Measurements from ENCODE around the gene FTSJ1.

Gene FTSJ1

DNA sequence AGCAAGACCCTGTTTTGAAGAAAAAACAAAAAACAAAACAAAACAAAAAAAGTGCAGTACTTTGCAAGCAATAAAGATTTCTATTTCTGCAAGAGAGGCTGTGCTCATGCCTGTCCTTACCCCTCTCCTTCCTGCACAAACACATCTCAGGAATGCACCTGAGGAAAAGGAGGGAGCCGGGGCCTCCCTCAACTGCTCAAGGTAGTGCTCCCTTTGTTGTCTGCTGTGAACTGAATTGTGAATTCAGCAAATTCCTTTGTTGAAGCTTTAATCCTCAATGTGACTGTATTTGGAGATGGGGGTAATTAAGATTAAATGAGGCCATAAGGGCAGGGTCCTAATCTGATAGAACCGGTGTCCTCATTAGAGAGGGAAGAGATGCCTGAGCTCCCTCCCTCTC, 13.9 kb downstream of the FTSJ1 start:
- DNase-seq (ENCODE audit: low read depth): no peak
- no peak overlapping the region for H3K4me3 ChIP-seq (ENCODE audit: low read depth, low read length)

DNA sequence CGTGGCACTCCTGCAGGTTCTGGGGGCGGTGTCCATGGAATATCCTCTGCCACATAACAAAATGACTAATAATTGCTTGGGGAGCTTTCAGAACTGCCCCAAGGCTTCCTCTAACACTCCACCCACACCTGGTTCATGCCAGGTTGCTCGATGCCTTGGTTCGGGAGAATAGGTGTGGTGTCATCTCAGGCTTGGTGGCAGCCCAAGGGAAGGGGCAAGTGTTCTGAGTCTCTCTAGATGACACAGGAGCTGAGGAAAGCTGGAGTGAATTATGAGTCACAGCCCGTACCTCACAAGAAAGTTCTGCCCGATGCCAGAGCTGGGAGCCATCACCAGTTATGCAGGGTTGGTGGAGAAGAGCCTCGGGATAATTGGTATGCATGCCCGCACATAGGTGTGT, 14.7 kb downstream of the FTSJ1 start:
- H3K4me3 ChIP-seq (ENCODE audit: low read depth, low read length): no peak overlapping the region
- DNase-seq (ENCODE audit: low read depth): no peak

DNA sequence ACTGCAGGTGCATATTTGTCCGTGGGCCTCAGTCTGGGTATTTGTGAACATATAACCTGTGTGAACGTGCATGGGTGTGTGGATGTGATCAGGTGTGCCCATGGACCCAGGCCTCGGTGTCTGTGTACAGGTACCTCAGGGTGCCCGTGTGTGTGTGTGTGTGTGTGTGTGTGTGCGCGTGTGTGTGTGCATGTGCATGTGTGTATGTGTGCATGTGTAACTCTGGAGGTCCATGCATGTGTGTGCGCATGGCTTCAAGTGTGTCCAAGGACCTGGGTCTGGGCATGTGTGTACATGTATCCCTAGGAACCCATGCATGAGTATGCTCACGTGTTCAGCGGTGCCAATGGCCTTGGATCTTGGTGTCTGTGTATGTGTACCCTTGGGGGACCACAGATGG, 15.8 kb downstream of the FTSJ1 start:
- DNase-seq (ENCODE audit: low read depth): no peak
- no peak overlapping the region for H3K4me3 ChIP-seq (ENCODE audit: low read depth, low read length)

DNA sequence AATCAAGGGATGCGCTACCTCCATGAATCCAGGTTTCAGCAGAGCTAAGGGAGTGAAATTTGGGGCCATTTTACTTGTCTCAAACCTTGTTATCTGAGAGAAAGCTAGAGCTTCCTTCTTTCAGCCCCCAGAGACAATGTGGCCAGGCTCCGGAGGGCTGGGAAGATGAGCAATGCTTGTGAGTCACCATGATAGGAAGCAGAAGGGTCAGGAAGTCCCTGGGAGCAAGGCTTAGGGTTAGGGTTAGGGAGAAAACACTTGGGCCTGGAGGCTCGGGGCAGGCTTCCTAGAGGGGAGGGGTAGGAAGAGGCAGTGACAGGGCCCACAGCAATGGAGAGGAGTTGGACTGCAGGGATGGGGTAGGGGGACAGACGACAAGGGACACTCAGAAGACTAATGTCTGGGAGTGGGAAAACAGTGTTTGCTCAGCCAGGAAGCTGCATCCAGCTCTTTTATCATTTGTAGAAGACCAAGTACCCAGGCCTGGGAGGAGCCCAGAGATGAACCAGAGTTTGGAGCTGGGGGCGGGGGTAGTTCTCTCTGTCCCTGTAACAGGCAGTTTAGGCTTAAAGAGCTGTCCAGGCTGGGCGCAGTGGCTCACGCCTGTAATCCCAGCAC, 16.4 kb downstream of the FTSJ1 start:
- H3K4me3 ChIP-seq (ENCODE audit: low read depth, low read length): no peak overlapping the region
- peak; percentile 22 for DNase-seq (ENCODE audit: low read depth)

DNA sequence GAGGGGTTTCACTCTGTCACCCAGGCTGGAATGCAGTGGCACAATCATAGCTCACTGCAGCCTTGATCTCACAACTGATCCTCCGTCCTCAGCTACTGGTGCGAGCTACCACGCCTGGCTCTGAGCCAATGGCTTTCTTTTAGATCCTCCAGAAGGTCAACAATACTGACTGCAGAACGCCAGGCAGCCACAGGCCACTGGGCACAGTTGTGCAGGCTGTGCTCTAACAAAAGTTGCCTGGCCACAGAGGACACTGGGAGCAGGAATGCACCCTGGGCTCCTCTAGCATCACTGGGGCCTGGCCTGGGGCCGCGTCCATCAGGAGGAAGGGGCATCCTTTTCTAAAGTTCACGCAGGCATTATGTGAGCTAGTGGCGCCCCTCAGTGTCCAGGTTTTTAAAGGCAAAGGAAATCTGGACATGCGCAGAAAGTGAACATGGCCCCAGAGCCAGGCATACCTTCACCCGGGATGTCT, 17.9 kb downstream of the FTSJ1 start:
- DNase-seq (ENCODE audit: low read depth): no peak
- H3K4me3 ChIP-seq (ENCODE audit: low read depth, low read length): no peak overlapping the region

DNA sequence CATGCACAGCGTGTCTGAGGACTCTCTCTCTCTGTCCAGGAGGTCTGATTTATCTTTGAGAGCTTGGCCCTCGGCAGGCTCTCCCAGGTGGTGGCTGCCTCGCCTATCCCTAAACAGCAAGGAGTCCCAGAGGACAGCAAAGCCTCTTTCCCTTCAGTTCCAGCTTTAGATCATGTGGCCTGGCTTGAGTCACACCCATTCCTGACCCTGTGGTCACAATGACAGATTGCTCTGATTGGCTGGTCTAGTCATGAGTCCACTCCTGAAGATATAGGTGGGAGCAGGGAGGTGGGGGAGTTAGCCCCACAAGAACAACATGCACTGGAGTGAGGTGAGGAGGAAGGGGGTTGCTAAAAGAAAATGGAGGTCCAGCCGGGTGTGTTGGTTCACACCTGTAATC, 20.7 kb downstream of the FTSJ1 start:
- no peak overlapping the region for H3K4me3 ChIP-seq (ENCODE audit: low read depth, low read length)
- DNase-seq (ENCODE audit: low read depth): no peak

DNA sequence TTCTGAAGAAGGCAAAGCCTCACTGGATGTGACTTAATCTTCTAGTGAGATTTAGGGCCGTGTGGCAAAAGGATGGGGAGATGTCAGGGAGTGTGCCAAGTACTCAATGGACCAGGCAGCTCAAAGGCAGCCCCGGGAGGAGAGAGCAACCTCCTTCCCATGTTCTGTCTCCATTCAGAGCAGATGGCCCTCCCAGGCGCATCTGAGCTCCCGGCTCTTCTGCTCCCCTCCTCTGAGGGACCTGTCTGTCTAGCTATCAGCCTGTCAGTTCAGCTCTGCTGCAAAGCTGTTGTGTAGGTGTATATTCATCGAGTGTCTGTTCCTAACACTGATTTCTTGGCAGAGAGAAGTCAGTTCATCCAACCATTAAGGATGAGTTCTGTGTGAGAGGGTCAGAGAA, 21.9 kb downstream of the FTSJ1 start:
- H3K4me3 ChIP-seq (ENCODE audit: low read depth, low read length): no peak overlapping the region
- DNase-seq (ENCODE audit: low read depth): no peak

DNA sequence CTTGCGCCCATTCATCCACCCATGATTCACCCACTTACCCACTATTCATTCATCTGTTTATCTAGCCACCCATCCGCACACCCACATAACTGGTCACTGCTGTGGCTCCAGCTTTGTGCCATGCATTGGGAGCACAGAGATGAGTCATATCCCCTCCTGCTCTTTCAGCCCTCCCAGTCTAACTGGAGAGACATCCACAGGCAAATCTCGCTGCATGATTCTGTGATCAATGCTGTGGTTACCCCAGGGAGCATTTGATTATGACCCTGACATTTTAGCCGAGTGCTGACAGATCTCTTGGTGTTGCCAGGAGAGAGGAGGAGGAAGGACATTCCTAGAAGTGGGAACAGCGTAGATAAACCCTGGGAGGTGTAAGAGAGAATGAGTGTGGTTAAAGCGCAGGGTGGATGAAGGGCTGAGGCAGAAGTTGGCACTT, 22.4 kb downstream of the FTSJ1 start:
- peak; percentile 63 for DNase-seq (ENCODE audit: low read depth)
- no peak overlapping the region for H3K4me3 ChIP-seq (ENCODE audit: low read depth, low read length)

DNA sequence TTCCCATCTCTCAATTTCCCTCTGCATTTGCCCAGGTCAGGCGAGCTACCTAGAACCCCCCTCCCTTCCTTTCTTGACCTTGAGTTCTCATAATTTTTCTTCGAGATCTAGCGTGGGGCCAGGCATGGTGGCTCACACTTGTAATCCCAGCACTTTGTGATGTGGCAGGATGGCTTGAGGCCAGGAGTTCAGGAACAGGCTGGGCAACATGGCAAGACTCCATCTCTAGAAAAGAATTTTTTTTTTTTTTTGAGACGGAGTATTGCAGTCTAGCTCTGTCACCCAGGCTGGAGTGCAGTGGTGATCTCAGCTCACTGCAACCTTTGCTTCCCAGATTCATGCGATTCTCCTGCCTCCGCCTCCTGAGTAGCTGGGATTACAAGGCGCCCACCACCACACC, 28.3 kb downstream of the FTSJ1 start:
- no peak overlapping the region for H3K4me3 ChIP-seq (ENCODE audit: low read depth, low read length)
- no peak for DNase-seq (ENCODE audit: low read depth)

DNA sequence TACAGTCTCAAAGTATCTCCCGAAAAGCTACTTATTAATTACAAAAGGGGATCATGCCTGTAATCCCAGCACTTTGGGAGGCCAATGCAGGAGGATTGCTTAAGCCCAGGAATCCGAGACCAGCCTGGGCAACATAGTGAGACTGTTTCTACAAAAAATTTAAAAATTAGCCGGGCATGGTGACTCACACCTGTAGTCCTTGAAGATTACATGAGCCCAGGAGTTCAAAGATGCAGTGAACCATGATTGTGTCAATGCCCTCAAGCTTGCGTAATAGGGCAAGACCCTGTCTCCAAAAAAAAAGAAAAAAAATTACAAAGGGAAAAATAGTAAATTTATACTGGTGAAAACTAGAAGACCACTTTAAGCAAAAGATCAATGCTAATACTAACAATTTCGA, 29.5 kb downstream of the FTSJ1 start:
- no peak overlapping the region for H3K4me3 ChIP-seq (ENCODE audit: low read depth, low read length)
- DNase-seq (ENCODE audit: low read depth): no peak

DNA sequence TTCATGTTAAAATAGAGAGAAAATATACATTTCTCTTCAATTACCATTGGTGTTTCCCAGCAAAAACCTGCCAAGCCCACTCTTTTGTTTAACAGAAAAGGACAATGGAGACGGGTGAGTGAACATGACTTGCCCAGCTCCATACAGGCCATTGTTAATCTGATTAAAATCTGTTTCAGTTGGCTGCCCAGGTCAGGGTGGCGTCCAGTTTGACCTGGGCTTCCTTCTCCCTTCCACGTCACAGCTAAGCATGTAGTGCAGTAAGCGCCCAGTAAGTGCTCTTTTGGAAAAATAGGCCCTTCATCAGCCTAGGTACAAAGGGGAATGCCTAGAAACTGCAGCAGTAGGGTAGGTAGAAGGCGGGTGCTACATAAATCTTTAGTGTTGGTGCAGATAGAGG, 31.2 kb downstream of the FTSJ1 start:
- DNase-seq (ENCODE audit: low read depth): no peak
- no peak overlapping the region for H3K4me3 ChIP-seq (ENCODE audit: low read depth, low read length)

DNA sequence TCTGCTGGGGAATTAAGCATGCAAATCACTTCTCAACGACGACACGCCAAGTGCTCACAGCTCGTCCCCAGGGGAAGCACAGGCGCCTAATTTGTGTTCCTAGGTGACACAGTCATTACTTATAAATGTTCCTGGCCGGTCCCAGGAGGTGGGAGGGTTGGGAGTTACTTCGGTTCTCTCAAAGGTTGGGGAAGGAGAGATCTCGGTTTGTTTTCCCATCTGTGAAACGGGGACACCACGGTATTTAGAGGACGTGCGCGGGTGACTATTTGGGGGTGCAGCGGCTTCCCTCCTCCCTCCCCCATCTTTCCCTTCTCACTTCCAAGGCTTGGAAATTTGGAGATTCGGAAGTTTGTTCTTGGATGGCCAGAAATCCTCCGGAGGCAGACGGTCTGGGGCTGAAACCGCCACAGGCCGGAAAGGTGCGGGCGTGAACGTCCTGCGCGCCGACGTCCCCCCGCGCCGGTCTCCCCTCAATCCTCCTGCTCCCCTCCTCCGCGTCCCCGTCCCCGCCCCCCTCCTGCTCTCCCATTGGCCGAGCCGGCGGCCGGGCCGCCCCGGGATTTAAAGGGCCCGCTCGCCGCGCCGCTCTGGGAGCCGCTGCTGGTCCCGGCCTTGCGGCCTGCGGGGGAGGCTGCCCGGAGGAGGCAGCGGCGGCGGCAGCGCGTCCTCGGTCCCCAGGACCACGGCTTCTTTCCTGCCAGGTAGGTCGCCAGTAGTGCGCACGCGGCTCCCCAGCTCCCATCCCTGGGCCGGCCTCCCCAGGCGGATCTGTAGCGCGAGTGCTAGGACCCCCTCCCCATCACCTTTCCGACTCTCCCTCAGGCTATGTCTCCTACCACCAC, 32.6 kb downstream of the FTSJ1 start, which contains the start of gene PORCN:
TSS of gene PORCN (plus strand) at position 593 of the 845 bp plus-strand sequence. CDS start 829 bp downstream, outside the sequence.
- peak within 1 kb of the TSS; percentile 69 for H3K4me3 ChIP-seq (ENCODE audit: low read depth, low read length)
- no peak for DNase-seq (ENCODE audit: low read depth)

DNA sequence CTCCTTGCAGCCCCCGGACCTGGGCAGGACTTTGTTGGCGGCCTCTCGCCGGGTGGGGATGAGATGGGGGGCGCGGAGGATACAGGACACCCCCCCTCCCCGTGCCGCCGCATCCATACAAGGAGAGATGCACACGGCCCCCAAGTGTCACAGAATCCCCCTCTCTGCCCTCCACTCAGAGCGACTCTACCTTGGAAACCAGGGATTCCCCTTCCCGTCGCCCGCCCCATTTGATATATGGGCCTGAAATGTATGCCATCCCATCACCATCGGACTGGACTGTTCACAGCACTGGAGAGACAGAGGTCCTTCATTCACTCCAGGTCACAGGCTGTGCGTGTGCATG, 33.2 kb downstream of the FTSJ1 start:
- no peak for DNase-seq (ENCODE audit: low read depth)
- peak overlapping the region; percentile 69 for H3K4me3 ChIP-seq (ENCODE audit: low read depth, low read length)

DNA sequence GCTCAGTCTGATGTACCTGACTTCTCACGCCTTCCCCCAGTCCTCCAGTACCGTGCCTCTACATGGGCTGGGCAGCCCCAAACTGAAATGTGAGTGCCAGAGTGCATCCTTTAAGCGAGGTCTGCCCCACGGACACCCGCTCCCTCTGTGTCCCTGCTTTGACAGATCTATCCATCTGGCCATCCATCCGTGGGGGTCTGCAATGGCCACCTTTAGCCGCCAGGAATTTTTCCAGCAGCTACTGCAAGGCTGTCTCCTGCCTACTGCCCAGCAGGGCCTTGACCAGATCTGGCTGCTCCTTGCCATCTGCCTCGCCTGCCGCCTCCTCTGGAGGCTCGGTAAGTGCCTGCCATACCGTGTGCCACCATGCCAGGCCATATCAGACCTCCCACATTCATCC, 33.6 kb downstream of the FTSJ1 start:
- no peak for DNase-seq (ENCODE audit: low read depth)
- H3K4me3 ChIP-seq (ENCODE audit: low read depth, low read length): peak overlapping the region; percentile 69

DNA sequence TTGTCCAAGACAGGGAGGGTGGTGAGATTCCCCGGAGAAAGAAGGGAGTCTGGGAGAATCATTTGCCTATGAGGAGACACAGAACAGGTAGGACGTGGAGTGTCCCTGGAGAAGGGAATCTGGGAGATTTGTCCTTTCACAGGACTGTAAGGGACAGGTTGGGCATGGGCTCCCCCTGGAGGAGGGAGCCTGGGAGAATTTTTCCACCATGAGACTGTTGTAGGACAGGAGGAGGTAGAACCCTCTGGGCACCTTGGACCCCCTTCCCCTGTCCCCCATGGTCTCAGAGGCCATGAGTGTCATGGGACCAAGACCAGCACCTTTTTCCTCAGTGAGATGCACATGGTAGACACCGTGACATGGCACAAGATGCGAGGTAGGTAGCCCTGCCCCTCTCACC, 35.6 kb downstream of the FTSJ1 start:
- no peak for DNase-seq (ENCODE audit: low read depth)
- H3K4me3 ChIP-seq (ENCODE audit: low read depth, low read length): no peak overlapping the region

DNA sequence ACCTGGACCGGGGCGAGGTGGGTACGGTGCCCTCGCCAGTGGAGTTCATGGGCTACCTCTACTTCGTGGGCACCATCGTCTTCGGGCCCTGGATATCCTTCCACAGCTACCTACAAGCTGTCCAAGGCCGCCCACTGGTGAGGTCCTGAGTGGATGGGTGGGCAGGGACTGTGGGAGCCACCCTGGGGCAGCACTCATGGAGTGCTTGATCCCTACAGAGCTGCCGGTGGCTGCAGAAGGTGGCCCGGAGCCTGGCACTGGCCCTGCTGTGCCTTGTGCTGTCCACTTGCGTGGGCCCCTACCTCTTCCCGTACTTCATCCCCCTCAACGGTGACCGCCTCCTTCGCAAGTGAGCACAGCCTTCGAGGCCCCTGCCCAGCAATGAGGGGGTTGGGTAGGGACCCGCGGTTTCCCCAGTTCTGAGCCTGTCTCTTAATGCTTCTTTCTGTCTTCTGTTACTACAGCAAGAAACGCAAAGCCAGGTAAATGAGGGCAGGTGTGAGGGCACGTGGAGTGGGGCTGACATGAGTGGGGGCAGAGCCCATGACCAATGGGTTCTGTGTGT, 36.5 kb downstream of the FTSJ1 start:
- H3K4me3 ChIP-seq (ENCODE audit: low read depth, low read length): no peak overlapping the region
- no peak for DNase-seq (ENCODE audit: low read depth)

DNA sequence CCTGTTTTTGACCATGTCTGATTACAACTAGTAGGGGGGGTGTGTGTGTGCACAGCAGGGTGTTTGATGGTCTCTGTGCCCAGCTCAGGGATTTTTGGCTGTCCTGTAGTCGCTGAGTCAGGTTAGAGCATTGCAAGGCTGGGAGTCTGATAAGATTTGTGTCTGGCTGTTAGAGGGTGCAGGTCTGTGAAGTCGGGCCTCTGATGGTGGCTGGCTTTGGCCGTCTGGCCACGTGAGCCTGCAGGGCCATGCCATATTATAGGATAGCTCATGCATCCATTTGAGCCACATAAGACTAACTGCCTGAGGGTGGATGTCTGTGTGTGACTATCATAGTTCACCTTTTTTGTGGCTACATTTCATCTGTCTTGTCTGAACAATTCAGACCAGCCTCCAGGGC, 37.7 kb downstream of the FTSJ1 start:
- H3K4me3 ChIP-seq (ENCODE audit: low read depth, low read length): no peak overlapping the region
- DNase-seq (ENCODE audit: low read depth): no peak

DNA sequence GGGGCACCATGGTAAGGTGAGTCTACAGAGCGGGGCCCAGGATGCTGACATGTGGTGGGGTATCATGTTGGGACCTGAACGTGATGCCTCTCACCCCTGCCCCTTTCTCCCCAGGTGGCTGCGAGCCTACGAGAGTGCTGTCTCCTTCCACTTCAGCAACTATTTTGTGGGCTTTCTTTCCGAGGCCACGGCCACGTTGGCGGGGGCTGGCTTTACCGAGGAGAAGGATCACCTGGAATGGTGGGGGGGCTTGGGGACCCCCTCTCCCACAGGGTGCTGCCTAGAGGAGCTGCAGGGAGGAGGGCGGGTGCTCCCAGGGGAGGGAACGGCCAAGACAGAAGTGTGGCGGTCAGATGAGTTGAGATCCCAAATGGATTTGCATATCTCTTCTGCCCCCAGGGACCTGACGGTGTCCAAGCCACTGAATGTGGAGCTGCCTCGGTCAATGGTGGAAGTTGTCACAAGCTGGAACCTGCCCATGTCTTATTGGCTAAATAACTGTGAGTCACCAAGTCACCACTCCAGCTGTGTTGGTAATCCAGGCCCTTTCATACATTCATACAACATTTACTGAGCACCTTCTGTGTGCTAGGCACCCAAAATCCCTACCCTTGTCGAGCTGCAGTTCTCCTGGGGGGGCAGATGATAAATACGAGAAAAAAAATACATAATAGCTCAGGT, 38.3 kb downstream of the FTSJ1 start:
- H3K4me3 ChIP-seq (ENCODE audit: low read depth, low read length): no peak overlapping the region
- DNase-seq (ENCODE audit: low read depth): no peak

DNA sequence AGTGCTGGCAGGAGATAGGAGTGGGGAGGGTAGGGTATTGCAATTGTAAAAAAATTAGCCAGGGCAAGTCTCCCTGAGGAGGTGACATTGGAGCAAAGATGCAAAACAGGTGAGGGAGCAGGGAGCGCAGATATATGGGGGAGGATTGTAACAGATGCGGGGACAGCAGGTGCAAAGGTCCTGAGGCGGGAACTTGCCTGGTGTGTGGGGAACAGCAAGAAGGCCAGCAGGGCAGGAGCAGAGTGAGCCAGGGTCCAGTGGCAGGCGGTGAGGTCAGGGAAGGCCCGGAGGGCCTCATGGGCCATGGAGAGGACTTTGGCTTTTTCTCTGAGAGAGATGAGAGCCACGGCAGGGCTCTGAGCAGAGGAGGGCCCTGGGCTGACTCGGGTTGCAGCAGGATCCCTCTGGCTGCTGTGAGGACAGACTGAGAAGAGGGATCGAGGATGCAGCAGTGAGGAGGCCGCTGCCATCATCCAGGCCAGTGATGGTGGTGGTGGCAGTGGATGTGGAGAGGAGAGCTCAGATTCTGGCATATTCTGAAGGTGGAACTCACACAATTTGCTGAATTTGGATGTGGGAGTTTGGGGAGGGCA, 39.0 kb downstream of the FTSJ1 start:
- no peak for DNase-seq (ENCODE audit: low read depth)
- no peak overlapping the region for H3K4me3 ChIP-seq (ENCODE audit: low read depth, low read length)

DNA sequence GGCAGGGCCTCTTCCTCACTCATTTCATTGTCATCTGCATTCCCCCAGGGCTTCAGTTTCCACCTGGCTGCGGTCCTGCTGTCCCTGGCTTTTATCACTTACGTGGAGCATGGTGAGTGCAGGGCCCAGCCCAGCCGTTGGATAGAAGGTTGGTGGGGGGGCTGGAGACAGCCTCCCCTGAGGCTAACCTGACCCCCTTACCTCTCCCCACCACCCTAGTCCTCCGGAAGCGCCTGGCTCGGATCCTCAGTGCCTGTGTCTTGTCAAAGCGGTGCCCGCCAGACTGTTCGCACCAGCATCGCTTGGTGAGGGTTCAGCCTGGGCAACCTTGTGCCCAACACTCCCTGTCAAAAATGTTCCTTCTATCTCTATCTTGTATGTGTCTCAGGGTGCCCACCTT, 39.8 kb downstream of the FTSJ1 start:
- no peak for DNase-seq (ENCODE audit: low read depth)
- H3K4me3 ChIP-seq (ENCODE audit: low read depth, low read length): no peak overlapping the region
